Measurements from ENCODE around the gene NALCN.

Gene NALCN

GRCh38 chr13:101415358-101416174, 742 bp downstream of the NALCN start:
- no peak for DNase-seq (ENCODE audit: low read depth)

GRCh38 chr13:101412076-101412475, 4.2 kb downstream of the NALCN start:
- DNase-seq (ENCODE audit: low read depth), result no peak

- DNase-seq (ENCODE audit: low read depth), result no peak
These were observed 7.2 kb downstream of the NALCN start for GRCh38 chr13:101408992-101409656.

- no peak for DNase-seq (ENCODE audit: low read depth)
These were observed 8.2 kb downstream of the NALCN start for GRCh38 chr13:101408154-101408553.

GRCh38 chr13:101406791-101407190, 9.5 kb downstream of the NALCN start:
- no peak for DNase-seq (ENCODE audit: low read depth)

GRCh38 chr13:101401196-101401595, 15.1 kb downstream of the NALCN start:
- DNase-seq (ENCODE audit: low read depth), result no peak

GRCh38 chr13:101399365-101399764, 16.9 kb downstream of the NALCN start:
- DNase-seq (ENCODE audit: low read depth), result no peak

GRCh38 chr13:101398920-101399319, 17.4 kb downstream of the NALCN start:
- DNase-seq (ENCODE audit: low read depth), result no peak

- DNase-seq (ENCODE audit: low read depth), result no peak
These were observed 18.1 kb downstream of the NALCN start for GRCh38 chr13:101398191-101398590.

GRCh38 chr13:101397742-101398141, 18.6 kb downstream of the NALCN start:
- peak; percentile 65 for DNase-seq (ENCODE audit: low read depth)

- no peak for DNase-seq (ENCODE audit: low read depth)
These were observed 21.7 kb downstream of the NALCN start for GRCh38 chr13:101394605-101395004.

GRCh38 chr13:101393140-101393539, 23.2 kb downstream of the NALCN start:
- no peak for DNase-seq (ENCODE audit: low read depth)

- DNase-seq (ENCODE audit: low read depth), result no peak
These were observed 25.8 kb downstream of the NALCN start for GRCh38 chr13:101390461-101390860.

- no peak for DNase-seq (ENCODE audit: low read depth)
These were observed 31.4 kb downstream of the NALCN start for GRCh38 chr13:101384929-101385328.

- no peak for DNase-seq (ENCODE audit: low read depth)
These were observed 32.7 kb downstream of the NALCN start for GRCh38 chr13:101383595-101383994.

- no peak for DNase-seq (ENCODE audit: low read depth)
These were observed 33.6 kb downstream of the NALCN start for GRCh38 chr13:101382701-101383100.

GRCh38 chr13:101382086-101382485, 34.2 kb downstream of the NALCN start:
- no peak for DNase-seq (ENCODE audit: low read depth)

GRCh38 chr13:101360525-101360924, 55.8 kb downstream of the NALCN start:
- no peak for DNase-seq (ENCODE audit: low read depth)

- no peak for DNase-seq (ENCODE audit: low read depth)
These were observed 61.4 kb downstream of the NALCN start for GRCh38 chr13:101354895-101355294.

- DNase-seq (ENCODE audit: low read depth), result peak; percentile 3
These were observed 69.2 kb downstream of the NALCN start for GRCh38 chr13:101346942-101347728.

- DNase-seq (ENCODE audit: low read depth), result no peak
These were observed 70.1 kb downstream of the NALCN start for GRCh38 chr13:101346161-101346560.

- DNase-seq (ENCODE audit: low read depth), result no peak
These were observed 73.0 kb downstream of the NALCN start for GRCh38 chr13:101343128-101343787.
